ENCODE results near the gene ZRANB2.
A peak's percentile ranks its signal among the peaks of the same experiment; 100 is the strongest.

Gene ZRANB2

DNA sequence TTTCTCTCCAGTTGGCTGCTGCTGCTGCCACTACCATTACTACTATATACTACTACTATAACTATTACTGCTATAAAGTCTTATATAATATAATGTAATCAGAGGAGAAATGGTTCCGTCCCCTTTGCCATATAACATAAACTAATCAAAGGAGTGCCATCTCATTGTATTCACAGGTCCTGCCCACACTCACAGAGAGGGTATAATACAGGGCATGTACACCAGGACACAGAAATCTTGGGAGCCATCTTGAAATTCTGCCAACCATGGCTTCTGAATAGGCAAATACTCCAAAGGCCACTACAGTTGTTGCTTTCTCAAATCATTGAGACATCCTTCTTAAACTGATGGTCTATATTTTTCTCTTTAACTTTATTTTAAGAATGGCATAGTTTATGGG is 6.9 kb upstream of the ZRANB2 start:
- no peak for DNase-seq (ENCODE audit: low read depth, low spot score)
- TF ChIP-seq, protein P1, sequence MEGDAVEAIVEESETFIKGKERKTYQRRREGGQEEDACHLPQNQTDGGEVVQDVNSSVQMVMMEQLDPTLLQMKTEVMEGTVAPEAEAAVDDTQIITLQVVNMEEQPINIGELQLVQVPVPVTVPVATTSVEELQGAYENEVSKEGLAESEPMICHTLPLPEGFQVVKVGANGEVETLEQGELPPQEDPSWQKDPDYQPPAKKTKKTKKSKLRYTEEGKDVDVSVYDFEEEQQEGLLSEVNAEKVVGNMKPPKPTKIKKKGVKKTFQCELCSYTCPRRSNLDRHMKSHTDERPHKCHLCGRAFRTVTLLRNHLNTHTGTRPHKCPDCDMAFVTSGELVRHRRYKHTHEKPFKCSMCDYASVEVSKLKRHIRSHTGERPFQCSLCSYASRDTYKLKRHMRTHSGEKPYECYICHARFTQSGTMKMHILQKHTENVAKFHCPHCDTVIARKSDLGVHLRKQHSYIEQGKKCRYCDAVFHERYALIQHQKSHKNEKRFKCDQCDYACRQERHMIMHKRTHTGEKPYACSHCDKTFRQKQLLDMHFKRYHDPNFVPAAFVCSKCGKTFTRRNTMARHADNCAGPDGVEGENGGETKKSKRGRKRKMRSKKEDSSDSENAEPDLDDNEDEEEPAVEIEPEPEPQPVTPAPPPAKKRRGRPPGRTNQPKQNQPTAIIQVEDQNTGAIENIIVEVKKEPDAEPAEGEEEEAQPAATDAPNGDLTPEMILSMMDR (IDR thresholded peaks at IDR 0.05; ENCODE audit: low read depth, low read length) = no peak
- in situ Hi-C loops (cut with HindIII; ENCODE audit: low sequenced_read_pairs) = no loop called here

GRCh38 chr1:71087060-71087459 is 6.2 kb upstream of the ZRANB2 start:
- DNase-seq (ENCODE audit: low read depth, low spot score) = no peak
- in situ Hi-C loops (cut with HindIII; ENCODE audit: low sequenced_read_pairs) = no loop called here
- TF ChIP-seq, protein P1 (IDR thresholded peaks at IDR 0.05; ENCODE audit: low read depth, low read length) = no peak
- H3K4me3 ChIP-seq (ENCODE audit: low read depth, low read length) = no peak overlapping the region

More for the DNA sequence above, 6.9 kb upstream of the ZRANB2 start:
- H3K4me3 ChIP-seq (ENCODE audit: low read depth, low read length) = no peak overlapping the region

- H3K4me3 ChIP-seq (ENCODE audit: low read depth, low read length) = no peak overlapping the region
- DNase-seq (ENCODE audit: low read depth, low spot score) = peak; percentile 43
- TF ChIP-seq, protein P1 (IDR thresholded peaks at IDR 0.05; ENCODE audit: low read depth, low read length) = no peak
- in situ Hi-C loops (cut with HindIII; ENCODE audit: low sequenced_read_pairs) = no loop called here
Measured at GRCh38 chr1:71086331-71086730, 5.5 kb upstream of the ZRANB2 start.

DNA sequence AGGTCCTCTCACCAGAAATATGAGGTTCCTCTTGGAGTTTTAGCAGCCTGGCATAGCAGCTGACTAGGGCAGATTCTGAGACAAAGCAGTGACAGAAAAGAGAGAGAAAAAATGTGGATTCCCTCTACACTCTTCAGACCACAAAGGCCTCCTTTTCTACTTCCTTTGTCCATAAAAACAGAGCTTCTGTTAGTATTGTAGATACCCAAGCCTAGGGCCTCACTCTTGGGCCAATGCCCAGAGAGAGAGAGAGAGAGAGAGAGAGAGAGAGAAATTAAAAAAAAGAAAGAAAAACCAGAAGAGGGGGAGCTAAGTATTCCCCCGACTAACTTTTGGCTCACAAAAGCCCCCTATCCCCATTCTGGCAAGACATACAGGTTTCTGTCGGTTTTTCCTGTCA is 2.4 kb upstream of the ZRANB2 start:
- H3K4me3 ChIP-seq (ENCODE audit: low read depth, low read length) = no peak overlapping the region
- DNase-seq (ENCODE audit: low read depth, low spot score) = peak; percentile 6
- TF ChIP-seq, protein P1 (IDR thresholded peaks at IDR 0.05; ENCODE audit: low read depth, low read length) = no peak
- in situ Hi-C loops (cut with HindIII; ENCODE audit: low sequenced_read_pairs) = no loop called here

DNA sequence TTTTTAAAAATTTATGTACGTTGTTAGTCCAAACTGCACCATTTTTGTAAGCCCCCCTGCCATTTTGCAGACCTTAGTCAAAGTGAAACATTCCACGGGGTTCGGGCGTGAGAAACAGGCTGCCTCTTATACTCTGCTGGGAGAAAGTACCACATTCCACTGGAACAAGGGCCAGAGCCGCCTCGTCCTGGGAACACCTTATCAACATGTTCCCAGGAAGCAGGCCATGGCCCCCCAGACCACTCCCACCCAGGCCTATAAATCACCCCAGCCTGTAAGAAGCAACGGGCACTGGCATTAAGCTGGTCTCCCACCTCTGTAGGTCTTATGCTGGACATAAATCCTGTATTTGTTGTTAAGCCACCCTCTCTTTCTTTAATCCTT is 854 bp upstream of the ZRANB2 start:
- peak overlapping the region; percentile 98 for H3K4me3 ChIP-seq (ENCODE audit: low read depth, low read length)
- TF ChIP-seq, protein P1 (IDR thresholded peaks at IDR 0.05; ENCODE audit: low read depth, low read length) = no peak
- no peak for DNase-seq (ENCODE audit: low read depth, low spot score)
- in situ Hi-C loops (cut with HindIII; ENCODE audit: low sequenced_read_pairs) = no loop called here

DNA sequence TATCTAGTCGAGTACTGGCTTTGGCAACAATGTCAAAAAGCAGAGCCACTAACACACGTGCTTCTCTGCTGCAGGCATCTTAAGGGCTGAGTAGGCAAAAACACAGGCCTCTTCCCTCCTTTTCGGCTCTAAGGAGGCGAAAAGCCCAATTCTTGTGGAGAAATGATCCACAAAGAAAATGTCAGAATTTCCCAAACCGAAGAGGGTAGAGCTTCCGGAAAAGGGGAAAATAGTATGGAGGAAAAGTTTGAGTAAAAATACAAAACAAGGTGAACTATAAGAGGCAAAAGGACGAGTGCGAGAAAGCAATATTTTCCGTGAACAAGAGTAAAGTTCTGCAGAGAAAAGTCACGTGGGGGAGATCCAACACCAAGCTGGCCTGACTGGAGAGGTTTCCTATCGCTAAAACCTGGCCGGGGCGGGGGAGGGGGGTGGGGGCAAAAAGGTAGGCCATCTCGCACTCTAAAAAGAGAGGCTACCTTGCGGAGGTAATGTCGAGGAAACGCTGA is 551 bp downstream of the ZRANB2 start:
- TF ChIP-seq, protein P1 (IDR thresholded peaks at IDR 0.05; ENCODE audit: low read depth, low read length) = no peak
- peak overlapping the region; percentile 98 for H3K4me3 ChIP-seq (ENCODE audit: low read depth, low read length)
- in situ Hi-C loops (cut with HindIII; ENCODE audit: low sequenced_read_pairs) = no loop called here
- DNase-seq (ENCODE audit: low read depth, low spot score) = peak; percentile 15

GRCh38 chr1:71074681-71075080 is 6.2 kb downstream of the ZRANB2 start:
- TF ChIP-seq, protein P1 (IDR thresholded peaks at IDR 0.05; ENCODE audit: low read depth, low read length) = no peak
- in situ Hi-C loops (cut with HindIII; ENCODE audit: low sequenced_read_pairs) = no loop called here

More at GRCh38 chr1:71074681-71075080, 6.2 kb downstream of the ZRANB2 start:
- no peak for DNase-seq (ENCODE audit: low read depth, low spot score)
- no peak overlapping the region for H3K4me3 ChIP-seq (ENCODE audit: low read depth, low read length)
